Body of pancreas (tissue), 4 donors: ENCODE data around the gene TMCO6. TPM values are rescaled to one million over a fixed set of nuclear protein-coding genes. Genes with fewer than 3 reads are reported as not detected.

Experiments used
- ATAC-seq: fragments of 150-250 bp; one replicate; pipeline ENCODE4 v1.9.1; 2016
- DNase-seq, 4 donors: peaks; one replicate each; pipeline ENCODE4 v3.0.0-alpha.2; 2019
- H3K27ac ChIP-seq, 4 donors: fragments of 200-600 bp; sonication (generic); 1 replicate in 3 of 4; 2 replicates in 1 of 4; pipeline versions ENCODE4 v1.5.1 to v1.6.1; 2016 to 2019; ENCODE audit warnings: mild to moderate bottlenecking in 1 of 4, mixed read lengths in 1 of 4, moderate library complexity in 1 of 4
- H3K27me3 ChIP-seq, 2 donors: fragments of 200-600 bp; sonication (generic); one replicate each; pipeline ENCODE4 v1.6.0; 2016; ENCODE audit warnings: mild to moderate bottlenecking in 1 of 2
- H3K36me3 ChIP-seq, 2 donors: fragments of 200-600 bp; sonication (generic); replicated peaks in 1 of 2; 2 replicates each; pipeline ENCODE4 v1.5.1; 2016; ENCODE audit warnings: low read depth in 2 of 2; ENCODE audit not compliant: insufficient read depth in 1 of 2
- H3K4me1 ChIP-seq: fragments of 200-600 bp; sonication (generic); one replicate; pipeline ENCODE4 v1.6.0; 2016
- H3K4me3 ChIP-seq, 2 donors: fragments of 200-600 bp; sonication (generic); 1 replicate in 1 of 2; 2 replicates in 1 of 2; pipeline ENCODE4 v1.5.1; 2016 to 2019
- H3K9me3 ChIP-seq, 3 donors: fragments of 200-600 bp; sonication (generic); 1 replicate in 2 of 3; 2 replicates in 1 of 3; pipeline ENCODE4 v1.5.1; 2016
- POLR2A ChIP-seq, 3 donors: fragments of 450-650 bp; IDR thresholded peaks; one replicate each; pipeline ENCODE4 v1.6.1; 2016; ENCODE audit warnings: antibody characterized with exemption in 3 of 3, mild to moderate bottlenecking in 2 of 3
- WGBS, 2 donors: methylation state at CpG; one replicate each; pipeline ENCODE4 v1.1.5; 2017; 5-methylcytosine and 5-hydroxymethylcytosine counted together
- intact Hi-C: fragments of 100-400 bp; cut with DNase I; formaldehyde crosslinking; loops from one replicate; pipeline ENCODE4 v1.15.1; 2023
- total RNA-seq, 2 donors: library from RNA; depleted of rRNA; stranded (reverse); fragments of >200 nt; gene quantifications; one replicate each; pipeline ENCODE4 v1.1.0, GENCODE V29; 2016
- TF ChIP-seq, protein P1 (sequence below), 7 experiments: fragments of 450-650 bp in 4 of 7; fragments of 200-600 bp in 3 of 7; sonication (generic) in 3 of 7; IDR thresholded peaks; one replicate each; pipeline ENCODE4 v1.5.1; 2016 to 2019; ENCODE audit warnings: antibody characterized with exemption in 7 of 7

TMCO6 gene
- total RNA-seq, 2 donors from 2014 or later = 14.5 to 58.7 TPM

DNA sequence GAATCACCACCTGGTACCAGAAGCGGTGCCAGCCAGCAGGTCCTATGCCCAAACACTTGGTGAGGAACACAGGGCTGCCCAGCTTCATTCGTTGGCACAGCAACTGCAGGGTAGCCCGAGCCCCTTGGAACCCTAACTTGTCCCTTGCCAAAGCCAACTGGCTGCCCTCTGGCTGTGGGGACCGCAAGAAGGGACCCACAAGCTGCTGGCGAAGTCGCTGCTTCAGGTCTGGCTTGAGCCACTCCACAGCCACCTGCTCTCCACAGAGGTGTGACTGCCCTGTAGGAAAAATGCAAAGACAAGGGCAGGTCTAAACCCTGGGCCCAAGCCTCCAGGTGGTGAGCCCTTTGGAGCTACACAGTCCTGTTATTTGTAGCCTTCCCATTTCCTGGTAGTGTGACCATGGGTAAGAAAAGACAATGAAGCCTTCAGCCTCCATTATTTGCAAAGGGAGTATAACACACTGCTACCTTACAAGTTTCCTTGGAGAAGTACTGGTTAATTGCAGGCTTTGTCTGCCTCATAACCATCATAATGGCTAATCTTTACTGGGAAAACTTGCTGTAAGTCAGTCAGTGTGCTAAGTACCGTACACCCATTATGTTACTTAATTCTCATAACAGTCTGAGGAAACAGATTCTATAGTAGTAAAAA, 32.3 kb downstream of the TMCO6 start:
- Histone ChIP-seq H3K27ac (no peak overlapping the region), H3K9me3 (no peaks in the 10 kb centered on the region), H3K4me1 (peaks cover 6% of the 10 kb centered on the region), H3K4me3 (no peak overlapping the region), H3K36me3 (peaks cover 0 to 28% of the 10 kb centered on the region in 2 donors), H3K27me3 (no peaks in the 10 kb centered on the region)
- no peak for ATAC-seq
- no peak for DNase-seq
- TF ChIP-seq POLR2A (IDR thresholded peaks at IDR 0.05) = no peak
- TF ChIP-seq, protein P1, sequence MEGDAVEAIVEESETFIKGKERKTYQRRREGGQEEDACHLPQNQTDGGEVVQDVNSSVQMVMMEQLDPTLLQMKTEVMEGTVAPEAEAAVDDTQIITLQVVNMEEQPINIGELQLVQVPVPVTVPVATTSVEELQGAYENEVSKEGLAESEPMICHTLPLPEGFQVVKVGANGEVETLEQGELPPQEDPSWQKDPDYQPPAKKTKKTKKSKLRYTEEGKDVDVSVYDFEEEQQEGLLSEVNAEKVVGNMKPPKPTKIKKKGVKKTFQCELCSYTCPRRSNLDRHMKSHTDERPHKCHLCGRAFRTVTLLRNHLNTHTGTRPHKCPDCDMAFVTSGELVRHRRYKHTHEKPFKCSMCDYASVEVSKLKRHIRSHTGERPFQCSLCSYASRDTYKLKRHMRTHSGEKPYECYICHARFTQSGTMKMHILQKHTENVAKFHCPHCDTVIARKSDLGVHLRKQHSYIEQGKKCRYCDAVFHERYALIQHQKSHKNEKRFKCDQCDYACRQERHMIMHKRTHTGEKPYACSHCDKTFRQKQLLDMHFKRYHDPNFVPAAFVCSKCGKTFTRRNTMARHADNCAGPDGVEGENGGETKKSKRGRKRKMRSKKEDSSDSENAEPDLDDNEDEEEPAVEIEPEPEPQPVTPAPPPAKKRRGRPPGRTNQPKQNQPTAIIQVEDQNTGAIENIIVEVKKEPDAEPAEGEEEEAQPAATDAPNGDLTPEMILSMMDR (IDR thresholded peaks at IDR 0.05) = no peak
- WGBS, 2 donors = 90 to 96% methylated on average over 1 to 4 of the region's 7 CpGs
- intact Hi-C loops = no loop called here

GRCh38 chr5:140672455-140673186, 33.4 kb downstream of the TMCO6 start:
- no peak for TF ChIP-seq POLR2A (IDR thresholded peaks at IDR 0.05)
- TF ChIP-seq, protein P1 (IDR thresholded peaks at IDR 0.05) = no peak
- no peaks in the 10 kb centered on the region for H3K4me1 ChIP-seq
- intact Hi-C loops = no loop called here
- H3K9me3 ChIP-seq = no peaks in the 10 kb centered on the region
- H3K27ac ChIP-seq = no peak overlapping the region
- no peak overlapping the region for H3K4me3 ChIP-seq
- no peaks in the 10 kb centered on the region for H3K27me3 ChIP-seq
- ATAC-seq (peak; percentile 17), DNase-seq (peak; percentile 22 to 64 (median 36))
- peaks cover 0 to 36% of the 10 kb centered on the region in 2 donors for H3K36me3 ChIP-seq
- 70 to 80% methylated on average over 15 to 55 of the region's 70 CpGs for WGBS, 2 donors

GRCh38 chr5:140673187-140673976, 34.1 kb downstream of the TMCO6 start, which contains the start of gene DND1:
DND1 (minus strand) TSS chr5:140673576; CDS start chr5:140673542, 34 bp downstream.
- Histone ChIP-seq H3K4me1 (no peaks in the 10 kb centered on the region), H3K9me3 (no peaks in the 10 kb centered on the region), H3K27me3 (no peaks in the 10 kb centered on the region), H3K27ac (no peak within 1 kb of the TSS), H3K36me3 (peaks cover 0 to 36% of the 10 kb centered on the region in 2 donors), H3K4me3 (no peak within 1 kb of the TSS)
- intact Hi-C loops = no loop called here
- WGBS, 2 donors = 91% methylated on average over 37 to 41 of the region's 45 CpGs
- no peak for DNase-seq
- no peak for ATAC-seq
- TF ChIP-seq, protein P1 (IDR thresholded peaks at IDR 0.05) = no peak
- no peak for TF ChIP-seq POLR2A (IDR thresholded peaks at IDR 0.05)

- no peak overlapping the region for H3K4me3 ChIP-seq
- H3K27me3 ChIP-seq = no peaks in the 10 kb centered on the region
- H3K9me3 ChIP-seq = no peaks in the 10 kb centered on the region
- no peak for DNase-seq
- intact Hi-C loops = no loop called here
- peaks cover 0 to 30% of the 10 kb centered on the region in 2 donors for H3K36me3 ChIP-seq
- WGBS, 2 donors = 84 to 85% methylated on average over 2 of the region's 2 CpGs
- no peak overlapping the region for H3K27ac ChIP-seq
- TF ChIP-seq, protein P1 (IDR thresholded peaks at IDR 0.05) = no peak
- TF ChIP-seq POLR2A (IDR thresholded peaks at IDR 0.05) = no peak
- no peak for ATAC-seq
- H3K4me1 ChIP-seq = no peaks in the 10 kb centered on the region
Observed at GRCh38 chr5:140674211-140674610, 35.0 kb downstream of the TMCO6 start.
